ENCODE data around the gene SNTG2. TPM values are rescaled to one million over a fixed set of nuclear protein-coding genes. Genes with fewer than 3 reads are reported as not detected.

The SNTG2 gene
- total and polyA plus RNA-seq, 10 of the 15 experiments (the other 5 are each of a cell fraction or from before 2014, with no cell fraction given): not detected

DNA sequence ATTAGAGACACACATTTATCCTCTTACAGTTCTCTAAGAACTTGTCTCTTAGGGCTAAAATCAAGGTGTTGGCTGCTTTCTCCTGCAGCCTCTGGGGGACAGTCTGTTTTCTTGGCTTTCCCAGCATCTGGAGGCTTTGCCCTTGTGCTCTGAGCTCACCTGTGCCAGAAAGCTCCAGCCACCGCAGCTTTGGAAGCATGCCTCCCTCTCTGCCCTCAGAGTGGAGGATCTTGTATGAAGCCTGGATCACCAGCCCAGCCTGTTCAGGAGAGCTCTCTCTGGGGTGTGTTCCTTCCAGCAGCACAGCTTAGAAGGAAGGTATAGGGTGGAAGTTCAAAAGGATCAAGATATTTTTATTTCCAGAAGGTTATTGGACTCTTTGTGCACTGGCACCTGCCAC is 409.5 kb downstream of the SNTG2 start:
- in situ Hi-C loops (cut with MboI) (no loop called here), intact Hi-C loops (cut with micrococcal nuclease; ENCODE audit: unreplicated experiment) (no loop called here)
- CTCF ChIA-PET: no interaction called here
- no peaks in the 10 kb centered on the region for H3K79me2 ChIP-seq (ENCODE audit: control insufficient read depth, insufficient read depth, low read length)
- TF ChIP-seq POLR2AphosphoS2 (IDR thresholded peaks at IDR 0.05; ENCODE audit: low read depth, low read length): no peak
- TF ChIP-seq TAF1 (IDR thresholded peaks at IDR 0.05; ENCODE audit: borderline replicate concordance, low read depth, low read length): no peak
- no peak for TF ChIP-seq PML (IDR thresholded peaks at IDR 0.05; ENCODE audit: low read length)
- TF ChIP-seq ELK1 (IDR thresholded peaks at IDR 0.05; ENCODE audit: low read depth, low read length): no peak
- no peak for TF ChIP-seq YBX1 (IDR thresholded peaks at IDR 0.05)
- H2AFZ ChIP-seq (ENCODE audit: control insufficient read depth, low read depth, low read length): no peak overlapping the region
- no peaks in the 10 kb centered on the region for H4K20me1 ChIP-seq (ENCODE audit: control insufficient read depth, insufficient read depth)
- SMC1A ChIA-PET (ENCODE audit: uncharacterized antibody, unreplicated experiment): no interaction called here
- FAIRE-seq (no peak), ATAC-seq (no peak), DNase-seq (ENCODE audit: low read depth, low spot score) (no peak)
- H3K9me3 ChIP-seq (replicated peaks; ENCODE audit: control insufficient read depth, insufficient read depth, low read length): no peaks in the 10 kb centered on the region; the same call in 2 of the 3 replicates
- no peaks in the 10 kb centered on the region for H3K27me3 ChIP-seq (replicated peaks in 1 of 2; ENCODE audit: control insufficient read depth in 2 of 2, insufficient read depth in 2 of 2, low read length in 1 of 2)
- H3K9ac ChIP-seq (ENCODE audit: control insufficient read depth, insufficient read depth, low read length): no peak overlapping the region
- H3K36me3 ChIP-seq (ENCODE audit: control insufficient read depth in 2 of 2, insufficient read depth in 2 of 2, low read length in 1 of 2): no peaks in the 10 kb centered on the region
- no TSS peak for BruUV-seq (replicated peaks)
- no peak overlapping the region for H3K4me3 ChIP-seq
- 29% methylated on average over 1 of the region's 1 CpG for WGBS (ENCODE audit: insufficient coverage, insufficient replicate concordance, low lambda C conversion rate, missing lambda C conversion rate)
- H3K4me2 ChIP-seq (ENCODE audit: control insufficient read depth, insufficient read depth): no peak overlapping the region
- RAD21 ChIA-PET (ENCODE audit: unreplicated experiment): no interaction called here
- no peak overlapping the region for H3K27ac ChIP-seq (ENCODE audit: control insufficient read depth, insufficient read depth)
- POLR2A ChIA-PET: no interaction called here
- no peaks in the 10 kb centered on the region for H3K4me1 ChIP-seq (ENCODE audit: control insufficient read depth, insufficient read depth, low read length)

DNA sequence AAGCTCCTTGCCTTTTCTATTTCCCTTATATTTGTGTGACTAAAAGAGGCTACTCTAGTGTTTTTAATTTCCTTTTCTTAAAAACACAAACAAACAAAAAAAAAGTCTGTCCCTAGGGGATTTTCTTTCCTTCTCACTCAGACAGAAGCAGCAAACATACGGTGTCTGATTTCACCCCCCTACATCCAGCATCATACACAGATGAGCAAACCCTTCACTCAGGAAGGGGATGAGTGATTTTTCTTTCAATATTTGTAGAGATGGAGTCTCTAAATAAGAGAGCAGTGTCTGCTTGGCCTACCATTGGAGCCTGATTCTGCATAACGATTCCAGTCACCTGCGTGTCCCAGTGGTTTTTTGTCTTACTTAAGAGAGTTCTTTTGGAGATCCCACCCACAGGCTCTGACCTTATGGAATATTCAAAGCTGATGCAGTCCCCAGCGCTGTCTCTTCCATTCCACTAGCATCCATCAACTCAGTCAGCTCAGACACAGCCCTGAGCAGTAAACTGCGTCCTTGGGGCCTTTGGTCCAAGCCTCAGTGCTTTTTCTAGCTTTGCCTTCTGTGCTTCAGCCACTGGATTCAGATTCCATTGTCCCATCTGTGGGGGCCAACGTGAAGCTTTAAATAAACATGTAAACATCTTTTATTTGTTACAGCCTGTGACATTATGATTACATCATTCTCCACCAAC is 410.1 kb downstream of the SNTG2 start:
- no peaks in the 10 kb centered on the region for H3K36me3 ChIP-seq (ENCODE audit: control insufficient read depth in 2 of 2, insufficient read depth in 2 of 2, low read length in 1 of 2)
- CTCF ChIA-PET: no interaction called here
- no peaks in the 10 kb centered on the region for H3K4me1 ChIP-seq (ENCODE audit: control insufficient read depth, insufficient read depth, low read length)
- H3K79me2 ChIP-seq (ENCODE audit: control insufficient read depth, insufficient read depth, low read length): no peaks in the 10 kb centered on the region
- RAD21 ChIA-PET (ENCODE audit: unreplicated experiment): no interaction called here
- H3K4me2 ChIP-seq (ENCODE audit: control insufficient read depth, insufficient read depth): no peak overlapping the region
- no peak for ATAC-seq
- no peak overlapping the region for H3K27ac ChIP-seq (ENCODE audit: control insufficient read depth, insufficient read depth)
- no TSS peak for BruUV-seq (replicated peaks)
- H3K9me3 ChIP-seq (replicated peaks; ENCODE audit: control insufficient read depth, insufficient read depth, low read length): no peaks in the 10 kb centered on the region
- no peak for DNase-seq (ENCODE audit: low read depth, low spot score)
- in situ Hi-C loops (cut with MboI) (no loop called here), intact Hi-C loops (cut with micrococcal nuclease; ENCODE audit: unreplicated experiment) (no loop called here)
- 28% methylated on average over 6 of the region's 6 CpGs for WGBS (ENCODE audit: insufficient coverage, insufficient replicate concordance, low lambda C conversion rate, missing lambda C conversion rate)
- H3K9ac ChIP-seq (ENCODE audit: control insufficient read depth, insufficient read depth, low read length): no peak overlapping the region
- H3K27me3 ChIP-seq (replicated peaks in 1 of 2; ENCODE audit: control insufficient read depth in 2 of 2, insufficient read depth in 2 of 2, low read length in 1 of 2): no peaks in the 10 kb centered on the region
- SMC1A ChIA-PET (ENCODE audit: uncharacterized antibody, unreplicated experiment): no interaction called here
- POLR2A ChIA-PET: no interaction called here
- FAIRE-seq: no peak
- H3K4me3 ChIP-seq: no peak overlapping the region
- H4K20me1 ChIP-seq (ENCODE audit: control insufficient read depth, insufficient read depth): no peaks in the 10 kb centered on the region
- no peak overlapping the region for H2AFZ ChIP-seq (ENCODE audit: control insufficient read depth, low read depth, low read length)
- TF ChIP-seq YBX1 (IDR thresholded peaks at IDR 0.05) (no peak), EZH2 (IDR thresholded peaks at IDR 0.05; ENCODE audit: borderline replicate concordance, control insufficient read depth, low read depth, low read length) (no peak), JUND (IDR thresholded peaks at IDR 0.05; ENCODE audit: low read depth, low read length) (no peak), NBN (IDR thresholded peaks at IDR 0.05) (no peak), PML (IDR thresholded peaks at IDR 0.05; ENCODE audit: low read length) (no peak), TBL1XR1 (IDR thresholded peaks at IDR 0.05; ENCODE audit: low read depth, low read length) (no peak), TARDBP (IDR thresholded peaks at IDR 0.05; ENCODE audit: borderline replicate concordance) (no peak), CBX3 (IDR thresholded peaks at IDR 0.05; ENCODE audit: borderline replicate concordance, low read depth) (no peak), KLF5 (IDR thresholded peaks at IDR 0.05; ENCODE audit: partially characterized antibody) (no peak), BRCA1 (IDR thresholded peaks at IDR 0.05; ENCODE audit: low read depth, low read length) (no peak), GABPA (IDR thresholded peaks at IDR 0.05; ENCODE audit: low read depth) (no peak), DPF2 (IDR thresholded peaks at IDR 0.05) (no peak), MEF2B (IDR thresholded peaks at IDR 0.05; ENCODE audit: partially characterized antibody, poor library complexity, severe bottlenecking) (no peak), IRF5 (IDR thresholded peaks at IDR 0.05; ENCODE audit: borderline replicate concordance) (no peak), SUZ12 (IDR thresholded peaks at IDR 0.05; ENCODE audit: unreplicated experiment) (no peak)
